GM12878 (cell line): Measurements from ENCODE around the gene PHF10. TPM values are rescaled to one million over a fixed set of nuclear protein-coding genes. Genes with fewer than 3 reads are reported as not detected.

Experiments used
- BHLHE40 ChIP-seq, 2 experiments: fragments of 450-650 bp in 1 of 2; IDR thresholded peaks; 2 replicates each; pipeline ENCODE4 v1.6.1; 2011 to 2017; ENCODE audit warnings: low read depth in 2 of 2, borderline replicate concordance in 1 of 2, improper control_type of control experiment in 1 of 2, low read length in 1 of 2, mild to moderate bottlenecking in 1 of 2
- CEBPB ChIP-seq, 2 experiments: fragments of 150-350 bp in 1 of 2; IDR thresholded peaks; 2 replicates each; pipeline ENCODE4 v1.6.1; 2012 to 2014; ENCODE audit warnings: low read depth in 2 of 2, low read length in 2 of 2, borderline replicate concordance in 1 of 2, inconsistent platforms in 1 of 2
- CHD2 ChIP-seq: IDR thresholded peaks from 2 replicates; pipeline ENCODE4 v1.6.1; 2011; ENCODE audit warnings: low read depth, low read length, improper control_type of control experiment, borderline replicate concordance
- ETV6 ChIP-seq, 2 experiments: fragments of 450-650 bp in 1 of 2; IDR thresholded peaks in 1 of 2; conservative IDR thresholded peaks in 1 of 2; 2 replicates each; pipeline ENCODE4 v1.6.1; 2014; ENCODE audit warnings: antibody characterized with exemption in 1 of 2, borderline replicate concordance in 1 of 2, low read depth in 1 of 2, mild to moderate bottlenecking in 1 of 2, moderate library complexity in 1 of 2
- HDAC6 ChIP-seq: fragments of 200-600 bp; sonication (generic); IDR thresholded peaks from one replicate; pipeline ENCODE4 v1.8.0; 2017; ENCODE audit warnings: antibody characterized with exemption; ENCODE audit not compliant: unreplicated experiment
- IKZF1 ChIP-seq: fragments of 450-650 bp; conservative IDR thresholded peaks from 2 replicates; pipeline ENCODE4 v1.6.1; 2017; ENCODE audit warnings: antibody characterized with exemption, mild to moderate bottlenecking
- LARP7 ChIP-seq: fragments of 450-650 bp; IDR thresholded peaks from 2 replicates; pipeline ENCODE4 v1.6.1; 2017; ENCODE audit warnings: mild to moderate bottlenecking
- MYB ChIP-seq: fragments of 150-350 bp; IDR thresholded peaks from 2 replicates; pipeline ENCODE4 v1.6.1; 2014; ENCODE audit warnings: mild to moderate bottlenecking, low read depth, low read length, borderline replicate concordance
- MYC ChIP-seq: IDR thresholded peaks from 2 replicates; pipeline ENCODE4 v1.6.1; 2011; ENCODE audit warnings: mild to moderate bottlenecking, low read length, moderate library complexity, inconsistent platforms; ENCODE audit not compliant: insufficient read depth, insufficient replicate concordance, insufficient read length, severe bottlenecking
- PAX5 ChIP-seq: IDR thresholded peaks from 2 replicates; pipeline ENCODE4 v1.6.1; 2011; ENCODE audit warnings: low read depth, low read length, borderline replicate concordance
- polyA plus RNA-seq, 11 experiments: library from polyadenylated mRNA; depleted of rRNA in 4 of 11; unstranded in 6 of 11; stranded (reverse) in 5 of 11; fragments of >200 nt; fragmentation: Nextera tagmentation in 4 of 11; fragmentation: Illumina TruSeq in 1 of 11; extraction: Ambion mirVana in 4 of 11; extraction: Trizol in 1 of 11; gene quantifications; 1 replicate in 1 of 11; 2 replicates in 10 of 11; pipeline versions ENCODE4 v1.2.1 to v1.2.3, GENCODE V29; 2011 to 2016; ENCODE audit warnings: inconsistent platforms in 2 of 11, missing spikeins in 2 of 11, low read depth in 1 of 11
- total RNA-seq, 4 experiments: library from RNA; depleted of rRNA in 3 of 4; stranded (reverse); fragments of >200 nt in 3 of 4; fragmentation: Illumina TruSeq in 1 of 4; extraction: Trizol in 1 of 4; gene quantifications; 2 replicates each; pipeline versions ENCODE4 v1.2.1 to v1.2.3, GENCODE V29; 2013 to 2021
- TF ChIP-seq, protein P1 (sequence below): fragments of 450-650 bp; IDR thresholded peaks from 2 replicates; pipeline ENCODE4 v1.6.1; 2017; ENCODE audit warnings: antibody characterized with exemption, mild to moderate bottlenecking, moderate library complexity
- TF ChIP-seq, protein P2 (sequence below): IDR thresholded peaks from 2 replicates; pipeline ENCODE4 v1.6.1; 2012; ENCODE audit warnings: low read depth, low read length, improper control_type of control experiment
- TF ChIP-seq, protein P3 (sequence below): fragments of 450-650 bp; IDR thresholded peaks from 2 replicates; pipeline ENCODE4 v1.6.1; 2017; ENCODE audit warnings: mild to moderate bottlenecking, moderate library complexity
- TF ChIP-seq, protein P4 (sequence below): fragments of 450-650 bp; conservative IDR thresholded peaks from 2 replicates; pipeline ENCODE4 v1.6.1; 2017; ENCODE audit warnings: mild to moderate bottlenecking, moderate library complexity
- TF ChIP-seq, protein P5 (sequence below): fragments of 450-650 bp; IDR thresholded peaks from 2 replicates; pipeline ENCODE4 v1.6.1; 2016; ENCODE audit warnings: mild to moderate bottlenecking

Gene PHF10
- total and polyA plus RNA-seq, 10 of the 15 experiments (the other 5 are each of a cell fraction or from before 2014, with no cell fraction given), result 3.8 to 35.6 (median 15.8) TPM

DNA sequence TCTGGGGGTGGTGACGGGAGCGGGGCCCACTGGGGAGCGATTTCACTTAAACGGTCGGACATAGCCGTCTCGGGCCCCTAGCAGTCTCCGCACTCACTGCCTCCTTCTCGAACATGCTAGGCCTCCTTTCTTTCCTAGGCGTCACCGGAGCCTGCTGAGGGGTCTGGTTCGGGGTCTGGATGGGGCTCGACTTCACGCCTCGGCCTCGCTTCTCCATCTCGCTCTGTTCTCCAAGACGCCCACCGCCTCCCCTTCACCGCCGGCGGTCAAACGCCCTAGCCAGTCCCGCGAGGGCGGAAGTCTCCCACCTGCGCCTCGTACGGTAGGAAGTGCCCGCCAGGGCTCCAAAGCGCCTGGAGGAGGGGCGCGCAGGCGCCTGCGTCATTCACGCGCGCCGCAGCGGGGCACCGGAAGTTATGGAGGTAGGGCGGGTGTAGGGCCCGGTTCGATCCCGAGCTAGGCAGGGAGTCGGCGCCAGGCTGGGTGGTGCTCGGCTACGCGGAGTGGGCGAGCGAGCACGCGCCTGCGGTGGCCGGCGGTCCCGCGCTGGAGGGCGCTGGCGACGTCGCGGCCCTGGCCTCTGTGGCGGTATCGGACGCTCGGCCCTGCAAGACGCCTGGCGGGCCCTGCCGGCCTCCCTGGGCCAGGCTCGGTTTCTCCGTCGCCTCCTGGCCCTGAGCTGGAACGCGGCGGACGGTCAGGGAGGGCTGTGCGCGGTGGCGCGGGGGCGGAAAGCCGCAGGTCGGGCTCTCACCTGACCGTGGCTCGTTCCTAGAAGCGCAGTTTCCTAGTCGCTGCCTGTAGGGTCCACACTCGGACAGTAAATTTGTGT, 27.2 kb upstream of the PHF10 start, which contains the start of the genes DYNLT2 and ERMARD (continued):
- TF ChIP-seq, protein P1, sequence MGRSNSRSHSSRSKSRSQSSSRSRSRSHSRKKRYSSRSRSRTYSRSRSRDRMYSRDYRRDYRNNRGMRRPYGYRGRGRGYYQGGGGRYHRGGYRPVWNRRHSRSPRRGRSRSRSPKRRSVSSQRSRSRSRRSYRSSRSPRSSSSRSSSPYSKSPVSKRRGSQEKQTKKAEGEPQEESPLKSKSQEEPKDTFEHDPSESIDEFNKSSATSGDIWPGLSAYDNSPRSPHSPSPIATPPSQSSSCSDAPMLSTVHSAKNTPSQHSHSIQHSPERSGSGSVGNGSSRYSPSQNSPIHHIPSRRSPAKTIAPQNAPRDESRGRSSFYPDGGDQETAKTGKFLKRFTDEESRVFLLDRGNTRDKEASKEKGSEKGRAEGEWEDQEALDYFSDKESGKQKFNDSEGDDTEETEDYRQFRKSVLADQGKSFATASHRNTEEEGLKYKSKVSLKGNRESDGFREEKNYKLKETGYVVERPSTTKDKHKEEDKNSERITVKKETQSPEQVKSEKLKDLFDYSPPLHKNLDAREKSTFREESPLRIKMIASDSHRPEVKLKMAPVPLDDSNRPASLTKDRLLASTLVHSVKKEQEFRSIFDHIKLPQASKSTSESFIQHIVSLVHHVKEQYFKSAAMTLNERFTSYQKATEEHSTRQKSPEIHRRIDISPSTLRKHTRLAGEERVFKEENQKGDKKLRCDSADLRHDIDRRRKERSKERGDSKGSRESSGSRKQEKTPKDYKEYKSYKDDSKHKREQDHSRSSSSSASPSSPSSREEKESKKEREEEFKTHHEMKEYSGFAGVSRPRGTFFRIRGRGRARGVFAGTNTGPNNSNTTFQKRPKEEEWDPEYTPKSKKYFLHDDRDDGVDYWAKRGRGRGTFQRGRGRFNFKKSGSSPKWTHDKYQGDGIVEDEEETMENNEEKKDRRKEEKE, result no peak
- TF ChIP-seq PAX5 (peak; percentile 44; the same call in 1 of the 2 replicates), ETV6 (conservative IDR thresholded peaks at IDR 0.05 in 1 of 2, IDR thresholded peaks at IDR 0.05 in 1 of 2; ENCODE audit: borderline replicate concordance in 1 of 2, low read depth in 1 of 2) (0 out of 4 replicates have a peak, but pooled peaks of 1 of the 2 experiments have one; percentile 60), MYC (peak; percentile 70), MYB (no peak), CEBPB (IDR thresholded peaks at IDR 0.05; ENCODE audit: borderline replicate concordance in 1 of 2, low read depth in 2 of 2, low read length in 2 of 2) (no peak), IKZF1 (peak; percentile 94), HDAC6 (no peak), LARP7 (peak; percentile 91), CHD2 (peak; percentile 92), BHLHE40 (IDR thresholded peaks at IDR 0.05; ENCODE audit: borderline replicate concordance in 1 of 2, low read depth in 2 of 2, low read length in 1 of 2) (peak; percentile 3 to 86; a peak in 2 of 4 replicates)
- TF ChIP-seq, protein P2, sequence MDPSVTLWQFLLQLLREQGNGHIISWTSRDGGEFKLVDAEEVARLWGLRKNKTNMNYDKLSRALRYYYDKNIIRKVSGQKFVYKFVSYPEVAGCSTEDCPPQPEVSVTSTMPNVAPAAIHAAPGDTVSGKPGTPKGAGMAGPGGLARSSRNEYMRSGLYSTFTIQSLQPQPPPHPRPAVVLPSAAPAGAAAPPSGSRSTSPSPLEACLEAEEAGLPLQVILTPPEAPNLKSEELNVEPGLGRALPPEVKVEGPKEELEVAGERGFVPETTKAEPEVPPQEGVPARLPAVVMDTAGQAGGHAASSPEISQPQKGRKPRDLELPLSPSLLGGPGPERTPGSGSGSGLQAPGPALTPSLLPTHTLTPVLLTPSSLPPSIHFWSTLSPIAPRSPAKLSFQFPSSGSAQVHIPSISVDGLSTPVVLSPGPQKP, result peak; percentile 99
- TF ChIP-seq, protein P3, sequence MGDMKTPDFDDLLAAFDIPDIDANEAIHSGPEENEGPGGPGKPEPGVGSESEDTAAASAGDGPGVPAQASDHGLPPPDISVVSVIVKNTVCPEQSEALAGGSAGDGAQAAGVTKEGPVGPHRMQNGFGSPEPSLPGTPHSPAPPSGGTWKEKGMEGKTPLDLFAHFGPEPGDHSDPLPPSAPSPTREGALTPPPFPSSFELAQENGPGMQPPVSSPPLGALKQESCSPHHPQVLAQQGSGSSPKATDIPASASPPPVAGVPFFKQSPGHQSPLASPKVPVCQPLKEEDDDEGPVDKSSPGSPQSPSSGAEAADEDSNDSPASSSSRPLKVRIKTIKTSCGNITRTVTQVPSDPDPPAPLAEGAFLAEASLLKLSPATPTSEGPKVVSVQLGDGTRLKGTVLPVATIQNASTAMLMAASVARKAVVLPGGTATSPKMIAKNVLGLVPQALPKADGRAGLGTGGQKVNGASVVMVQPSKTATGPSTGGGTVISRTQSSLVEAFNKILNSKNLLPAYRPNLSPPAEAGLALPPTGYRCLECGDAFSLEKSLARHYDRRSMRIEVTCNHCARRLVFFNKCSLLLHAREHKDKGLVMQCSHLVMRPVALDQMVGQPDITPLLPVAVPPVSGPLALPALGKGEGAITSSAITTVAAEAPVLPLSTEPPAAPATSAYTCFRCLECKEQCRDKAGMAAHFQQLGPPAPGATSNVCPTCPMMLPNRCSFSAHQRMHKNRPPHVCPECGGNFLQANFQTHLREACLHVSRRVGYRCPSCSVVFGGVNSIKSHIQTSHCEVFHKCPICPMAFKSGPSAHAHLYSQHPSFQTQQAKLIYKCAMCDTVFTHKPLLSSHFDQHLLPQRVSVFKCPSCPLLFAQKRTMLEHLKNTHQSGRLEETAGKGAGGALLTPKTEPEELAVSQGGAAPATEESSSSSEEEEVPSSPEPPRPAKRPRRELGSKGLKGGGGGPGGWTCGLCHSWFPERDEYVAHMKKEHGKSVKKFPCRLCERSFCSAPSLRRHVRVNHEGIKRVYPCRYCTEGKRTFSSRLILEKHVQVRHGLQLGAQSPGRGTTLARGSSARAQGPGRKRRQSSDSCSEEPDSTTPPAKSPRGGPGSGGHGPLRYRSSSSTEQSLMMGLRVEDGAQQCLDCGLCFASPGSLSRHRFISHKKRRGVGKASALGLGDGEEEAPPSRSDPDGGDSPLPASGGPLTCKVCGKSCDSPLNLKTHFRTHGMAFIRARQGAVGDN, result peak; percentile 64; the same call in 1 of the 2 replicates
- TF ChIP-seq, protein P4, sequence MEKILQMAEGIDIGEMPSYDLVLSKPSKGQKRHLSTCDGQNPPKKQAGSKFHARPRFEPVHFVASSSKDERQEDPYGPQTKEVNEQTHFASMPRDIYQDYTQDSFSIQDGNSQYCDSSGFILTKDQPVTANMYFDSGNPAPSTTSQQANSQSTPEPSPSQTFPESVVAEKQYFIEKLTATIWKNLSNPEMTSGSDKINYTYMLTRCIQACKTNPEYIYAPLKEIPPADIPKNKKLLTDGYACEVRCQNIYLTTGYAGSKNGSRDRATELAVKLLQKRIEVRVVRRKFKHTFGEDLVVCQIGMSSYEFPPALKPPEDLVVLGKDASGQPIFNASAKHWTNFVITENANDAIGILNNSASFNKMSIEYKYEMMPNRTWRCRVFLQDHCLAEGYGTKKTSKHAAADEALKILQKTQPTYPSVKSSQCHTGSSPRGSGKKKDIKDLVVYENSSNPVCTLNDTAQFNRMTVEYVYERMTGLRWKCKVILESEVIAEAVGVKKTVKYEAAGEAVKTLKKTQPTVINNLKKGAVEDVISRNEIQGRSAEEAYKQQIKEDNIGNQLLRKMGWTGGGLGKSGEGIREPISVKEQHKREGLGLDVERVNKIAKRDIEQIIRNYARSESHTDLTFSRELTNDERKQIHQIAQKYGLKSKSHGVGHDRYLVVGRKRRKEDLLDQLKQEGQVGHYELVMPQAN, result peak; percentile 72
- TF ChIP-seq, protein P5, sequence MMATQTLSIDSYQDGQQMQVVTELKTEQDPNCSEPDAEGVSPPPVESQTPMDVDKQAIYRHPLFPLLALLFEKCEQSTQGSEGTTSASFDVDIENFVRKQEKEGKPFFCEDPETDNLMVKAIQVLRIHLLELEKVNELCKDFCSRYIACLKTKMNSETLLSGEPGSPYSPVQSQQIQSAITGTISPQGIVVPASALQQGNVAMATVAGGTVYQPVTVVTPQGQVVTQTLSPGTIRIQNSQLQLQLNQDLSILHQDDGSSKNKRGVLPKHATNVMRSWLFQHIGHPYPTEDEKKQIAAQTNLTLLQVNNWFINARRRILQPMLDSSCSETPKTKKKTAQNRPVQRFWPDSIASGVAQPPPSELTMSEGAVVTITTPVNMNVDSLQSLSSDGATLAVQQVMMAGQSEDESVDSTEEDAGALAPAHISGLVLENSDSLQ, result no peak
